HepG2 (cell line): ENCODE results near the gene LARP1. TPM values are rescaled to one million over a fixed set of nuclear protein-coding genes. Genes with fewer than 3 reads are reported as not detected.

ENCODE experiments used
- ARNTL ChIP-seq: sonication (generic); formaldehyde crosslinking; IDR thresholded peaks from 2 replicates; pipeline ENCODE4 v1.4.0; 2020; ENCODE audit warnings: mild to moderate bottlenecking, missing genetic modification reagents
- CEBPB ChIP-seq: IDR thresholded peaks from 2 replicates; pipeline ENCODE4 v1.6.1; 2011; ENCODE audit warnings: low read depth, low read length, improper control_type of control experiment, borderline replicate concordance
- HDAC1 ChIP-seq: sonication (generic); formaldehyde crosslinking; IDR thresholded peaks from 2 replicates; pipeline ENCODE4 v1.5.1; 2020; ENCODE audit warnings: mild to moderate bottlenecking, missing genetic modification reagents
- KLF11 ChIP-seq: IDR thresholded peaks from 2 replicates; pipeline ENCODE4 v1.6.1; 2016; ENCODE audit warnings: missing compliant biosample characterization
- KLF12 ChIP-seq: sonication (generic); formaldehyde crosslinking; IDR thresholded peaks from 2 replicates; pipeline ENCODE4 v1.4.0; 2020; ENCODE audit warnings: missing genetic modification reagents, borderline replicate concordance
- KLF9 ChIP-seq: IDR thresholded peaks from 2 replicates; pipeline ENCODE4 v1.6.1; 2016; ENCODE audit warnings: low read depth
- NFE2 ChIP-seq: sonication (generic); formaldehyde crosslinking; IDR thresholded peaks from 2 replicates; pipeline ENCODE4 v1.4.0; 2020; ENCODE audit warnings: missing genetic modification reagents
- TAF15 ChIP-seq: fragments of 200-400 bp; formaldehyde crosslinking; IDR thresholded peaks from one replicate; pipeline ENCODE4 v1.6.1; 2018; ENCODE audit warnings: mild to moderate bottlenecking, low read depth, low read length; ENCODE audit not compliant: poor library complexity, severe bottlenecking
- ZNF329 ChIP-seq: sonication (generic); formaldehyde crosslinking; IDR thresholded peaks from 2 replicates; pipeline ENCODE4 v1.9.0; 2021; ENCODE audit warnings: low read depth, mild to moderate bottlenecking, missing genetic modification reagents
- ZNF781 ChIP-seq: sonication (generic); formaldehyde crosslinking; IDR thresholded peaks from 2 replicates; pipeline ENCODE4 v1.5.1; 2020; ENCODE audit warnings: borderline replicate concordance, mild to moderate bottlenecking, missing genetic modification reagents; ENCODE audit errors: not compliant biosample characterization
- polyA plus RNA-seq, 8 experiments: library from polyadenylated mRNA; depleted of rRNA in 3 of 8; stranded (reverse) in 7 of 8; unstranded in 1 of 8; fragments of >200 nt; fragmentation: Illumina TruSeq in 4 of 8; extraction: Trizol in 4 of 8; gene quantifications; 2 replicates each; pipeline versions ENCODE4 v1.2.1 to v1.2.3, GENCODE V29; 2011 to 2016; ENCODE audit warnings: low read depth in 4 of 8, missing spikeins in 1 of 8, mixed read lengths in 1 of 8; ENCODE audit not compliant: insufficient read depth in 1 of 8
- total RNA-seq, 5 experiments: library from RNA; depleted of rRNA; stranded (reverse); fragments of >200 nt; fragmentation: Illumina TruSeq; extraction: Trizol; gene quantifications; 2 replicates each; pipeline ENCODE4 v1.2.3, GENCODE V29; 2016; ENCODE audit warnings: low read depth in 1 of 5
- TF ChIP-seq, protein P1 (sequence below): sonication (generic); formaldehyde crosslinking; IDR thresholded peaks from 2 replicates; pipeline ENCODE4 v1.4.0; 2020; ENCODE audit warnings: low read depth, mild to moderate bottlenecking, missing genetic modification reagents
- TF ChIP-seq, protein P2 (sequence below): sonication (generic); formaldehyde crosslinking; IDR thresholded peaks from 2 replicates; pipeline ENCODE4 v1.9.0; 2021; ENCODE audit warnings: missing genetic modification reagents, mild to moderate bottlenecking, borderline replicate concordance
- TF ChIP-seq, protein P3 (sequence below): IDR thresholded peaks from 2 replicates; pipeline ENCODE4 v1.6.1; 2018; ENCODE audit warnings: missing genetic modification reagents
- TF ChIP-seq, protein P4 (sequence below): sonication (generic); formaldehyde crosslinking; IDR thresholded peaks from 2 replicates; pipeline ENCODE4 v1.4.0; 2020; ENCODE audit warnings: missing genetic modification reagents, borderline replicate concordance
- TF ChIP-seq, protein P5 (sequence below): sonication (generic); formaldehyde crosslinking; IDR thresholded peaks from 2 replicates; pipeline ENCODE4 v1.8.0; 2022; ENCODE audit warnings: missing genetic modification reagents, mild to moderate bottlenecking, borderline replicate concordance
- TF ChIP-seq, protein P6 (sequence below): sonication (generic); formaldehyde crosslinking; IDR thresholded peaks from 2 replicates; pipeline ENCODE4 v1.4.0; 2020; ENCODE audit warnings: mild to moderate bottlenecking, missing genetic modification reagents
- TF ChIP-seq, protein P7 (sequence below): IDR thresholded peaks from 2 replicates; pipeline ENCODE4 v1.6.1; 2016; ENCODE audit warnings: low read depth, control low read depth

LARP1 gene
- total and polyA plus RNA-seq, 2 of the 13 experiments (the other 11 are each of a cell fraction or from before 2014, with no cell fraction given) = 45.2 to 61.4 TPM

DNA sequence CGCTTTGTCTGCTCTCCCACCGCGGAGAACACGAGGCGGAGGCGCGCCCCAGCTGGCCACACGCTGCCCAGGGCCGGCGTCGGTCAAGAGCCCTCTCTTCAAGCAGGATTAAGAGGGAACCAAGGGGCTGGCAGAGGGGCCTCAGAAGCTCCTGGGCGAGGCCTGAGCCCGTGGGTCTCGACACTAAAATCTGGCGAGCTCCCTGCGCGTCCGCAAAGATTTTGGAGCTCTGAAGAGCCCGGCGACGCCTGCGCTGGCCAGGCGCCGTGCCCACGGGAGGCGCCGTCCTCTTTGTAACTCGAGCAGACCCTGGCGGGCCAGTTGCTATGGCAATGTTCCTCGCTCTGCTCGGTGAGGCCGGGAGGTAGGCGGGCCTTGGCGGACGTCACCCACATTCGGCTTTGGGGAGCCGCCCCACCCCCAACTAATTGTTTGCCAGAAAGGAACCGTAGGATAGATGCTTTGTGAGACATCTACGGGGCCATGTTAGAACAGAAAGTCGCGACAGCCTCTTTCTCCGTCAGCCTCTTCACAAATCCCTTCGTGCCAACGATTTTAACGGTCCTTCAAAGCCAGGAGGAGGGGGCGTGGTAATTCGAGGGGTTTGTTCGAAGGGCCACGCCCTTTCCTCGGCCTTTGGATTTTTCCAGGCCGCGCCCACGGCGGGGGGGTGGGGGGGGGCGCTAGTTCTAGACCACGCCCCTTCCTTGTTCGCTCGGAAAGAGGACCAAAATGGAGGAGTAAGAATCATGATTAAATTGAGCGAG, 102.5 kb downstream of the LARP1 start (continued):
- TF ChIP-seq CEBPB (no peak), ARNTL (CRISPR knock-in tag) (no peak), HDAC1 (CRISPR knock-in tag) (peak; percentile 78), KLF9 (CRISPR knock-in tag) (no peak), ZNF781 (CRISPR knock-in tag) (peak; percentile 71), TAF15 (no peak), KLF11 (CRISPR knock-in tag) (0 out of 2 replicates have a peak, but pooled peaks have one; percentile 22), NFE2 (CRISPR knock-in tag) (no peak), ZNF329 (CRISPR knock-in tag) (no peak), KLF12 (CRISPR knock-in tag) (no peak)
- TF ChIP-seq, protein P1, sequence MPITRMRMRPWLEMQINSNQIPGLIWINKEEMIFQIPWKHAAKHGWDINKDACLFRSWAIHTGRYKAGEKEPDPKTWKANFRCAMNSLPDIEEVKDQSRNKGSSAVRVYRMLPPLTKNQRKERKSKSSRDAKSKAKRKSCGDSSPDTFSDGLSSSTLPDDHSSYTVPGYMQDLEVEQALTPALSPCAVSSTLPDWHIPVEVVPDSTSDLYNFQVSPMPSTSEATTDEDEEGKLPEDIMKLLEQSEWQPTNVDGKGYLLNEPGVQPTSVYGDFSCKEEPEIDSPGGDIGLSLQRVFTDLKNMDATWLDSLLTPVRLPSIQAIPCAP (CRISPR knock-in tag) = no peak
- TF ChIP-seq, protein P2, sequence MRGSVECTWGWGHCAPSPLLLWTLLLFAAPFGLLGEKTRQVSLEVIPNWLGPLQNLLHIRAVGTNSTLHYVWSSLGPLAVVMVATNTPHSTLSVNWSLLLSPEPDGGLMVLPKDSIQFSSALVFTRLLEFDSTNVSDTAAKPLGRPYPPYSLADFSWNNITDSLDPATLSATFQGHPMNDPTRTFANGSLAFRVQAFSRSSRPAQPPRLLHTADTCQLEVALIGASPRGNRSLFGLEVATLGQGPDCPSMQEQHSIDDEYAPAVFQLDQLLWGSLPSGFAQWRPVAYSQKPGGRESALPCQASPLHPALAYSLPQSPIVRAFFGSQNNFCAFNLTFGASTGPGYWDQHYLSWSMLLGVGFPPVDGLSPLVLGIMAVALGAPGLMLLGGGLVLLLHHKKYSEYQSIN (CRISPR knock-in tag) = no peak
- TF ChIP-seq, protein P3, sequence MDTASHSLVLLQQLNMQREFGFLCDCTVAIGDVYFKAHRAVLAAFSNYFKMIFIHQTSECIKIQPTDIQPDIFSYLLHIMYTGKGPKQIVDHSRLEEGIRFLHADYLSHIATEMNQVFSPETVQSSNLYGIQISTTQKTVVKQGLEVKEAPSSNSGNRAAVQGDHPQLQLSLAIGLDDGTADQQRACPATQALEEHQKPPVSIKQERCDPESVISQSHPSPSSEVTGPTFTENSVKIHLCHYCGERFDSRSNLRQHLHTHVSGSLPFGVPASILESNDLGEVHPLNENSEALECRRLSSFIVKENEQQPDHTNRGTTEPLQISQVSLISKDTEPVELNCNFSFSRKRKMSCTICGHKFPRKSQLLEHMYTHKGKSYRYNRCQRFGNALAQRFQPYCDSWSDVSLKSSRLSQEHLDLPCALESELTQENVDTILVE (CRISPR knock-in tag) = no peak; the same call in 1 of the 2 replicates
- TF ChIP-seq, protein P4, sequence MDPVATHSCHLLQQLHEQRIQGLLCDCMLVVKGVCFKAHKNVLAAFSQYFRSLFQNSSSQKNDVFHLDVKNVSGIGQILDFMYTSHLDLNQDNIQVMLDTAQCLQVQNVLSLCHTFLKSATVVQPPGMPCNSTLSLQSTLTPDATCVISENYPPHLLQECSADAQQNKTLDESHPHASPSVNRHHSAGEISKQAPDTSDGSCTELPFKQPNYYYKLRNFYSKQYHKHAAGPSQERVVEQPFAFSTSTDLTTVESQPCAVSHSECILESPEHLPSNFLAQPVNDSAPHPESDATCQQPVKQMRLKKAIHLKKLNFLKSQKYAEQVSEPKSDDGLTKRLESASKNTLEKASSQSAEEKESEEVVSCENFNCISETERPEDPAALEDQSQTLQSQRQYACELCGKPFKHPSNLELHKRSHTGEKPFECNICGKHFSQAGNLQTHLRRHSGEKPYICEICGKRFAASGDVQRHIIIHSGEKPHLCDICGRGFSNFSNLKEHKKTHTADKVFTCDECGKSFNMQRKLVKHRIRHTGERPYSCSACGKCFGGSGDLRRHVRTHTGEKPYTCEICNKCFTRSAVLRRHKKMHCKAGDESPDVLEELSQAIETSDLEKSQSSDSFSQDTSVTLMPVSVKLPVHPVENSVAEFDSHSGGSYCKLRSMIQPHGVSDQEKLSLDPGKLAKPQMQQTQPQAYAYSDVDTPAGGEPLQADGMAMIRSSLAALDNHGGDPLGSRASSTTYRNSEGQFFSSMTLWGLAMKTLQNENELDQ (CRISPR knock-in tag) = no peak
- TF ChIP-seq, protein P5, sequence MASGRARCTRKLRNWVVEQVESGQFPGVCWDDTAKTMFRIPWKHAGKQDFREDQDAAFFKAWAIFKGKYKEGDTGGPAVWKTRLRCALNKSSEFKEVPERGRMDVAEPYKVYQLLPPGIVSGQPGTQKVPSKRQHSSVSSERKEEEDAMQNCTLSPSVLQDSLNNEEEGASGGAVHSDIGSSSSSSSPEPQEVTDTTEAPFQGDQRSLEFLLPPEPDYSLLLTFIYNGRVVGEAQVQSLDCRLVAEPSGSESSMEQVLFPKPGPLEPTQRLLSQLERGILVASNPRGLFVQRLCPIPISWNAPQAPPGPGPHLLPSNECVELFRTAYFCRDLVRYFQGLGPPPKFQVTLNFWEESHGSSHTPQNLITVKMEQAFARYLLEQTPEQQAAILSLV (CRISPR knock-in tag) = peak; percentile 77; the same call in 1 of the 2 replicates
- TF ChIP-seq, protein P6, sequence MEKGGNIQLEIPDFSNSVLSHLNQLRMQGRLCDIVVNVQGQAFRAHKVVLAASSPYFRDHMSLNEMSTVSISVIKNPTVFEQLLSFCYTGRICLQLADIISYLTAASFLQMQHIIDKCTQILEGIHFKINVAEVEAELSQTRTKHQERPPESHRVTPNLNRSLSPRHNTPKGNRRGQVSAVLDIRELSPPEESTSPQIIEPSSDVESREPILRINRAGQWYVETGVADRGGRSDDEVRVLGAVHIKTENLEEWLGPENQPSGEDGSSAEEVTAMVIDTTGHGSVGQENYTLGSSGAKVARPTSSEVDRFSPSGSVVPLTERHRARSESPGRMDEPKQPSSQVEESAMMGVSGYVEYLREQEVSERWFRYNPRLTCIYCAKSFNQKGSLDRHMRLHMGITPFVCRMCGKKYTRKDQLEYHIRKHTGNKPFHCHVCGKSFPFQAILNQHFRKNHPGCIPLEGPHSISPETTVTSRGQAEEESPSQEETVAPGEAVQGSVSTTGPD (CRISPR knock-in tag) = no peak
- TF ChIP-seq, protein P7, sequence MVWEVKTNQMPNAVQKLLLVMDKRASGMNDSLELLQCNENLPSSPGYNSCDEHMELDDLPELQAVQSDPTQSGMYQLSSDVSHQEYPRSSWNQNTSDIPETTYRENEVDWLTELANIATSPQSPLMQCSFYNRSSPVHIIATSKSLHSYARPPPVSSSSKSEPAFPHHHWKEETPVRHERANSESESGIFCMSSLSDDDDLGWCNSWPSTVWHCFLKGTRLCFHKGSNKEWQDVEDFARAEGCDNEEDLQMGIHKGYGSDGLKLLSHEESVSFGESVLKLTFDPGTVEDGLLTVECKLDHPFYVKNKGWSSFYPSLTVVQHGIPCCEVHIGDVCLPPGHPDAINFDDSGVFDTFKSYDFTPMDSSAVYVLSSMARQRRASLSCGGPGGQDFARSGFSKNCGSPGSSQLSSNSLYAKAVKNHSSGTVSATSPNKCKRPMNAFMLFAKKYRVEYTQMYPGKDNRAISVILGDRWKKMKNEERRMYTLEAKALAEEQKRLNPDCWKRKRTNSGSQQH = no peak; the same call in 1 of the 2 replicates
